ENCODE results near the gene AIG1. TPM values are rescaled to one million over a fixed set of nuclear protein-coding genes. Genes with fewer than 3 reads are reported as not detected.

Gene AIG1
- polyA plus RNA-seq, 1 donor from 2014 or later: 23.2 TPM

DNA sequence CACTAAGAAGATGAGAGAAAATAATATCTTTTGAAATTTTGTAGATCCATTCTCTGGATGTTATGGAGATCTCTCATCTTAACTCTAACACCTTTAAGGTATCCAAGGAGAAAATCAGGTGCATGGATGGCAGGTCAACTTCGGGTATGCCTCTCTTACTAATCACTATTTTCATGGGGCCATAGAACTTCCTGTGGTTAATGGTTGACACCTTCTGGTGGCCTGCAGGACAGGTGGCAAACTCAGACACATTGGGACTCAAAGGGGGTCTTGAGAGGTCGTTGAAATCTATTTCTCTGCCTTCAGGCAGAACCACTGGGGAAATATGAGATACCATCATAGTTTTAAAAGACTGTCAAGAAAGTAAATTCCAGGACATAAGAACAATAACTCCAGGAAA, 313.3 kb downstream of the AIG1 start:
- TF ChIP-seq POLR2AphosphoS5 (IDR thresholded peaks at IDR 0.05): no peak
- TF ChIP-seq, protein P1, sequence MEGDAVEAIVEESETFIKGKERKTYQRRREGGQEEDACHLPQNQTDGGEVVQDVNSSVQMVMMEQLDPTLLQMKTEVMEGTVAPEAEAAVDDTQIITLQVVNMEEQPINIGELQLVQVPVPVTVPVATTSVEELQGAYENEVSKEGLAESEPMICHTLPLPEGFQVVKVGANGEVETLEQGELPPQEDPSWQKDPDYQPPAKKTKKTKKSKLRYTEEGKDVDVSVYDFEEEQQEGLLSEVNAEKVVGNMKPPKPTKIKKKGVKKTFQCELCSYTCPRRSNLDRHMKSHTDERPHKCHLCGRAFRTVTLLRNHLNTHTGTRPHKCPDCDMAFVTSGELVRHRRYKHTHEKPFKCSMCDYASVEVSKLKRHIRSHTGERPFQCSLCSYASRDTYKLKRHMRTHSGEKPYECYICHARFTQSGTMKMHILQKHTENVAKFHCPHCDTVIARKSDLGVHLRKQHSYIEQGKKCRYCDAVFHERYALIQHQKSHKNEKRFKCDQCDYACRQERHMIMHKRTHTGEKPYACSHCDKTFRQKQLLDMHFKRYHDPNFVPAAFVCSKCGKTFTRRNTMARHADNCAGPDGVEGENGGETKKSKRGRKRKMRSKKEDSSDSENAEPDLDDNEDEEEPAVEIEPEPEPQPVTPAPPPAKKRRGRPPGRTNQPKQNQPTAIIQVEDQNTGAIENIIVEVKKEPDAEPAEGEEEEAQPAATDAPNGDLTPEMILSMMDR (IDR thresholded peaks at IDR 0.05; ENCODE audit: poor library complexity, severe bottlenecking): no peak
- TF ChIP-seq EP300 (conservative IDR thresholded peaks at IDR 0.05; ENCODE audit: poor library complexity, severe bottlenecking): no peak
- TF ChIP-seq, protein P2, sequence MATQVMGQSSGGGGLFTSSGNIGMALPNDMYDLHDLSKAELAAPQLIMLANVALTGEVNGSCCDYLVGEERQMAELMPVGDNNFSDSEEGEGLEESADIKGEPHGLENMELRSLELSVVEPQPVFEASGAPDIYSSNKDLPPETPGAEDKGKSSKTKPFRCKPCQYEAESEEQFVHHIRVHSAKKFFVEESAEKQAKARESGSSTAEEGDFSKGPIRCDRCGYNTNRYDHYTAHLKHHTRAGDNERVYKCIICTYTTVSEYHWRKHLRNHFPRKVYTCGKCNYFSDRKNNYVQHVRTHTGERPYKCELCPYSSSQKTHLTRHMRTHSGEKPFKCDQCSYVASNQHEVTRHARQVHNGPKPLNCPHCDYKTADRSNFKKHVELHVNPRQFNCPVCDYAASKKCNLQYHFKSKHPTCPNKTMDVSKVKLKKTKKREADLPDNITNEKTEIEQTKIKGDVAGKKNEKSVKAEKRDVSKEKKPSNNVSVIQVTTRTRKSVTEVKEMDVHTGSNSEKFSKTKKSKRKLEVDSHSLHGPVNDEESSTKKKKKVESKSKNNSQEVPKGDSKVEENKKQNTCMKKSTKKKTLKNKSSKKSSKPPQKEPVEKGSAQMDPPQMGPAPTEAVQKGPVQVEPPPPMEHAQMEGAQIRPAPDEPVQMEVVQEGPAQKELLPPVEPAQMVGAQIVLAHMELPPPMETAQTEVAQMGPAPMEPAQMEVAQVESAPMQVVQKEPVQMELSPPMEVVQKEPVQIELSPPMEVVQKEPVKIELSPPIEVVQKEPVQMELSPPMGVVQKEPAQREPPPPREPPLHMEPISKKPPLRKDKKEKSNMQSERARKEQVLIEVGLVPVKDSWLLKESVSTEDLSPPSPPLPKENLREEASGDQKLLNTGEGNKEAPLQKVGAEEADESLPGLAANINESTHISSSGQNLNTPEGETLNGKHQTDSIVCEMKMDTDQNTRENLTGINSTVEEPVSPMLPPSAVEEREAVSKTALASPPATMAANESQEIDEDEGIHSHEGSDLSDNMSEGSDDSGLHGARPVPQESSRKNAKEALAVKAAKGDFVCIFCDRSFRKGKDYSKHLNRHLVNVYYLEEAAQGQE (IDR thresholded peaks at IDR 0.05; ENCODE audit: borderline replicate concordance): no peak
- TF ChIP-seq SMC3 (conservative IDR thresholded peaks at IDR 0.05; ENCODE audit: poor library complexity): no peak
- no peak for TF ChIP-seq MXI1 (conservative IDR thresholded peaks at IDR 0.05; ENCODE audit: poor library complexity, severe bottlenecking)
- TF ChIP-seq EZH2 (IDR thresholded peaks at IDR 0.05; ENCODE audit: borderline replicate concordance, insufficient read depth, low read length, poor library complexity, severe bottlenecking): no peak
- no peak for TF ChIP-seq RAD21 (conservative IDR thresholded peaks at IDR 0.05)
- TF ChIP-seq TAF1 (IDR thresholded peaks at IDR 0.05; ENCODE audit: low read depth): no peak
- Histone ChIP-seq H3K4me2 (ENCODE audit: low read length) (no peak overlapping the region), H3F3A (ENCODE audit: insufficient read depth, low read length, poor library complexity, severe bottlenecking) (no peaks in the 10 kb centered on the region), H3K27ac (ENCODE audit: low read length) (no peak overlapping the region), H3K27me3 (ENCODE audit: insufficient read depth, low read depth, low read length) (no peaks in the 10 kb centered on the region), H3K79me2 (replicated peaks; ENCODE audit: insufficient read depth, low read length) (no peaks in the 10 kb centered on the region), H2AFZ (ENCODE audit: low read depth, low read length) (no peak overlapping the region), H4K20me1 (ENCODE audit: insufficient read depth) (no peaks in the 10 kb centered on the region), H3K36me3 (ENCODE audit: insufficient read depth, low read length) (no peaks in the 10 kb centered on the region), H3K4me3 (ENCODE audit: low read length) (no peak overlapping the region), H3K9me3 (ENCODE audit: low read length) (no peaks in the 10 kb centered on the region), H3K9me2 (ENCODE audit: insufficient read depth, low read length) (no peaks in the 10 kb centered on the region), H3K9ac (ENCODE audit: low read length) (no peak overlapping the region)

DNA sequence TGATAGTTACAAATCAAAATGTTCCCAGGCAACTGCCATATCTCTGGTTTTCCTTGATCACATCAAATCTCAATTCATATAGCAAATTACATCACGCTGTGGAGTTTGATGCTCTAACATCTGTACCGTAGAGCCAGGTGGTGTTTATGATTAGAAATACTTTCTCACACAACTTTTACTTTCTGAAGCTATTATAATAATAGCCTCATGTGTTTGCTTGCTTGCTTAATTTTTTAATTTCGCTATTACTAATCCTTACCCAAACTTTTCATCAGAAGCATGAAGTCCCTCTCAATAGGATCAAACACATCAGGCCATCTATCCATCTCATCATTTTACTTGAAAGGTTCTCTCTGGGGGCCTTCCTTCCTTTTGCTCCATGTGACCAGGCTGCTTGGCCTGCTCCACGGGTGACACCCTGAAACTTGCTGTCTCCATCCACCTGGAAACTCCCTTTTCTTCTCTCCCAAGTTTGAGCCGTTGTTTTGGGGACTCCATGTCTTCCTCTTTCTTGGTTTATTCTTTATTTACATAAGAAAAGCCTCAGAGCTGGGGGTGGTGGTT, 314.4 kb downstream of the AIG1 start:
- Histone ChIP-seq H3K79me2 (replicated peaks; ENCODE audit: insufficient read depth, low read length) (no peaks in the 10 kb centered on the region), H3K9me3 (ENCODE audit: low read length) (no peaks in the 10 kb centered on the region), H3K36me3 (ENCODE audit: insufficient read depth, low read length) (no peaks in the 10 kb centered on the region), H3K27me3 (ENCODE audit: insufficient read depth, low read depth, low read length) (no peaks in the 10 kb centered on the region), H3K9ac (ENCODE audit: low read length) (no peak overlapping the region), H3K4me2 (ENCODE audit: low read length) (no peak overlapping the region), H4K20me1 (ENCODE audit: insufficient read depth) (no peaks in the 10 kb centered on the region), H3K9me2 (ENCODE audit: insufficient read depth, low read length) (no peaks in the 10 kb centered on the region), H3K27ac (ENCODE audit: low read length) (no peak overlapping the region), H3K4me3 (ENCODE audit: low read length) (no peak overlapping the region), H2AFZ (ENCODE audit: low read depth, low read length) (no peak overlapping the region), H3F3A (ENCODE audit: insufficient read depth, low read length, poor library complexity, severe bottlenecking) (no peaks in the 10 kb centered on the region)
- no peak for TF ChIP-seq EP300 (conservative IDR thresholded peaks at IDR 0.05; ENCODE audit: poor library complexity, severe bottlenecking)
- no peak for TF ChIP-seq RAD21 (conservative IDR thresholded peaks at IDR 0.05)
- TF ChIP-seq TAF1 (IDR thresholded peaks at IDR 0.05; ENCODE audit: low read depth): no peak
